Measurements from ENCODE around the gene ALG1L2.
"Not testable (repeated sequence)": the region's sequence is repeated elsewhere in the genome, so short reads cannot be mapped to it uniquely, and the experiment has no call there.

ALG1L2 gene

GRCh38 chr3:130081351-130081881, at the start of gene ALG1L2:
Gene ALG1L2, plus strand, starts transcription at chr3:130081831. Its CDS starts 186 bp downstream, at chr3:130082017.
- Histone ChIP-seq H3K27ac (ENCODE audit: low read length) (no peak within 1 kb of the TSS), H3K9me3 (ENCODE audit: control insufficient read depth in 1 of 2, low read length in 2 of 2) (no peaks in the 10 kb centered on the region), H3K27me3 (ENCODE audit: low read depth, low read length) (no peaks in the 10 kb centered on the region), H3K4me1 (ENCODE audit: control insufficient read depth in 1 of 2, insufficient read depth in 2 of 2, low read length in 2 of 2) (no peaks in the 10 kb centered on the region), H3K4me3 (ENCODE audit: low read depth in 1 of 2, low read length in 2 of 2) (no peak within 1 kb of the TSS), H3K36me3 (ENCODE audit: control insufficient read depth in 1 of 2, insufficient read depth in 2 of 2, low read length in 2 of 2) (no peaks in the 10 kb centered on the region)

DNA sequence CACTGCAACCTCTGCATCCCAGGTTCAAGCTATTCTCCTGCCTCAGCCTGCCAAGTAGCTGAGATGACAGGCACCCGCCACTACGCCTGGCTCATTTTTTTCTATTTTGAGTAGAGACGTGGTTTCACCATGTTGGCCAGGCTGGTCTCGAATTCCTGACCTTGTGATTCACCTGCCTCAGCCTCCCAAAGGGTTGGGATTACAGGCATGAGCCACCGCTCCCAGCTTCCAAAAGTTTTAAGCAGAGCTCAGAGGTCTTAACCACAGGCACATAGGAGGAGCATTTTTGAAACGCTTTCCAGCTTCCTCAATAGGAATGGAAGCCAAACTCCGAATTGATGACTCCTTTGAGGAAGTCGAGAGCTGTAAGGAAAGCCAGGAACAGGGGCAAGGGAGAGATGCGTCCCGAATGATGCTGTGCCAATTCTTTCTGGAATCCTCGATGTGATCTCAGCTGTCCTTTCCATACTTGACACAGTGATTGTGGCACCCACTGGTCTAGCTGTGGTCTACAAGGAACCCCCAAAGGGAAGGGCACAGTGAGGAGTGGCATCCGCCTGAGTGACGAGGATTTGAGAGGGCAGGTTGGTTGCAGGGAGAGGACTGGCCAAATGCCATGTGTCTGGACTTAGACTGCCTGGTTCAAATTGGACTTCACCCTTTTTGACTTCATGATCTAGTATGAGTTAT, 44.4 kb upstream of the ALG1L2 start:
- not testable (repeated sequence) for H3K9me3 ChIP-seq (ENCODE audit: control insufficient read depth in 1 of 2, low read length in 2 of 2); H3K27me3 ChIP-seq (ENCODE audit: low read depth, low read length); H3K4me1 ChIP-seq (ENCODE audit: control insufficient read depth in 1 of 2, insufficient read depth in 2 of 2, low read length in 2 of 2); H3K36me3 ChIP-seq (ENCODE audit: control insufficient read depth in 1 of 2, insufficient read depth in 2 of 2, low read length in 2 of 2); H3K4me3 ChIP-seq (ENCODE audit: low read depth in 1 of 2, low read length in 2 of 2); H3K27ac ChIP-seq (ENCODE audit: low read length)

- H3K36me3 ChIP-seq (ENCODE audit: control insufficient read depth in 1 of 2, insufficient read depth in 2 of 2, low read length in 2 of 2); H3K27me3 ChIP-seq (ENCODE audit: low read depth, low read length); H3K9me3 ChIP-seq (ENCODE audit: control insufficient read depth in 1 of 2, low read length in 2 of 2); H3K4me1 ChIP-seq (ENCODE audit: control insufficient read depth in 1 of 2, insufficient read depth in 2 of 2, low read length in 2 of 2); H3K27ac ChIP-seq (ENCODE audit: low read length); H3K4me3 ChIP-seq (ENCODE audit: low read depth in 1 of 2, low read length in 2 of 2): not testable (repeated sequence)
Observed at GRCh38 chr3:130042736-130043135, 38.9 kb upstream of the ALG1L2 start.

DNA sequence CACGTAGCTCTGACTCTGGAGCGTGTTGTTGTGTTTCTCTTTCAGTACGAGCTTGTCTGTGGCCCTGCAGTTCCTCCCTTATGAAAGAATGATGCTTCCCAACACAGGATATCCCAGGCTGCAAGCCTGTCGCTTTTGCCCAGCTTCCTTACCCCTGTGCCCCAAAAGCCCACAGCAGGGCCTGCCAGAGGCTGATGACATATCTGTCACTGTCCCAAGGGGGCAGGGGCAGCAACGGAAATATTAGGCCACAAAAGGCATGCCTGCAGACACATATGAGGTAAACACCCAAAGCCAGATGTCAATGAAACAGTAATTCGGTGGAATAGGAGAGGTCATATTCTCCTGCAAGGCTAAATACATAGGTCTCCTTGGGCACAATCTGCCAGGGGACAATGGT, 38.0 kb upstream of the ALG1L2 start:
- not testable (repeated sequence) for H3K9me3 ChIP-seq (ENCODE audit: control insufficient read depth in 1 of 2, low read length in 2 of 2); H3K4me1 ChIP-seq (ENCODE audit: control insufficient read depth in 1 of 2, insufficient read depth in 2 of 2, low read length in 2 of 2); H3K27me3 ChIP-seq (ENCODE audit: low read depth, low read length); H3K36me3 ChIP-seq (ENCODE audit: control insufficient read depth in 1 of 2, insufficient read depth in 2 of 2, low read length in 2 of 2); H3K27ac ChIP-seq (ENCODE audit: low read length); H3K4me3 ChIP-seq (ENCODE audit: low read depth in 1 of 2, low read length in 2 of 2)

- H3K27ac ChIP-seq (ENCODE audit: low read length) = no peak overlapping the region
- H3K9me3 ChIP-seq (ENCODE audit: control insufficient read depth in 1 of 2, low read length in 2 of 2) = no peaks in the 10 kb centered on the region
- no peaks in the 10 kb centered on the region for H3K27me3 ChIP-seq (ENCODE audit: low read depth, low read length)
- H3K4me1 ChIP-seq (ENCODE audit: control insufficient read depth in 1 of 2, insufficient read depth in 2 of 2, low read length in 2 of 2) = no peaks in the 10 kb centered on the region
- H3K4me3 ChIP-seq (ENCODE audit: low read depth in 1 of 2, low read length in 2 of 2) = no peak overlapping the region
- no peaks in the 10 kb centered on the region for H3K36me3 ChIP-seq (ENCODE audit: control insufficient read depth in 1 of 2, insufficient read depth in 2 of 2, low read length in 2 of 2)
Observed at GRCh38 chr3:130044370-130044769, 37.3 kb upstream of the ALG1L2 start.

- H3K4me1 ChIP-seq (ENCODE audit: control insufficient read depth in 1 of 2, insufficient read depth in 2 of 2, low read length in 2 of 2) = no peaks in the 10 kb centered on the region
- no peak overlapping the region for H3K27ac ChIP-seq (ENCODE audit: low read length)
- no peak overlapping the region for H3K4me3 ChIP-seq (ENCODE audit: low read depth in 1 of 2, low read length in 2 of 2)
- H3K27me3 ChIP-seq (ENCODE audit: low read depth, low read length) = no peaks in the 10 kb centered on the region
- no peaks in the 10 kb centered on the region for H3K36me3 ChIP-seq (ENCODE audit: control insufficient read depth in 1 of 2, insufficient read depth in 2 of 2, low read length in 2 of 2)
- no peaks in the 10 kb centered on the region for H3K9me3 ChIP-seq (ENCODE audit: control insufficient read depth in 1 of 2, low read length in 2 of 2)
Observed at GRCh38 chr3:130048726-130049125, 32.9 kb upstream of the ALG1L2 start.

DNA sequence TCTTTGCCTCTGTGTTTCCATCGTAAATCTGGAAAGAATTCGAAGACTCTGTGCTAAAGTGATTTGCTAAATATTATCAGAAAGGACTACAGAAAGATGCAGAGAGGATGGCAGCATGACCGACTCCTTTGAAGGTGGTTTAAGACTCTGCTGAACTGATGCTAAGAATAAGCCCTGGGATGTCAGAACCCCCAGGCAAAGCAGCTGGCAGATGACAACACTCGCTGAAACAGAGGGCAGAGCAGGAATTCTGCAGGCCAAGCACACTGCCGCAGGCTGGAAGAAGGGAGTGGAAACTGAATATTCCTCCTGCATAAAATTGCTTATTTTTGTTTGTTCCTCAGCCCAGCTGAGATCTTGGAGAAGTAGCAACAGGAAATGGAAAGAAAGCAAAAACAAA, 29.3 kb upstream of the ALG1L2 start:
- H3K27ac ChIP-seq (ENCODE audit: low read length) = not testable (repeated sequence)

DNA sequence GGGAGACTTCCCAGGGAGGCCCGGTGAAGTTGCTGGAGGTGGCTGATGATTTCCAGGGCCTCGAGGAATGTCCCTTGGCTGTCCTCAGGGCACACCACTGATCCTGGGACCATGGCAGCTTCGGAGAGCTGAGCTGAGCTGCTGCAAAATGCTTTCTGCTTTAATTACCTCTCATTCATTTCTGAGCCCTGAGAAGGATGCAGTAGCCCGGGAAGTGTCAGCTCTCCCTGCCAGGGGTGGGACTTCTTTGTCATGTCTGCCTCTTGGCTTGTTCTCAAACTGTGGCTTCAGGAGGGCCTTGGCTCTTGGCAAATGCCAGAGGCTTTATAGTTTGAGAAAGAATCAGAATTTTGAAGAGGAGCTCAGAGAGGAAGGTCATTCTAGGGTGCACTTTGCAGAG, 28.7 kb upstream of the ALG1L2 start:
- H3K4me1 ChIP-seq (ENCODE audit: control insufficient read depth in 1 of 2, insufficient read depth in 2 of 2, low read length in 2 of 2); H3K9me3 ChIP-seq (ENCODE audit: control insufficient read depth in 1 of 2, low read length in 2 of 2): not testable (repeated sequence)

More for the DNA sequence above, 29.3 kb upstream of the ALG1L2 start:
- not testable (repeated sequence) for H3K4me3 ChIP-seq (ENCODE audit: low read depth in 1 of 2, low read length in 2 of 2); H3K36me3 ChIP-seq (ENCODE audit: control insufficient read depth in 1 of 2, insufficient read depth in 2 of 2, low read length in 2 of 2); H3K4me1 ChIP-seq (ENCODE audit: control insufficient read depth in 1 of 2, insufficient read depth in 2 of 2, low read length in 2 of 2); H3K27me3 ChIP-seq (ENCODE audit: low read depth, low read length); H3K9me3 ChIP-seq (ENCODE audit: control insufficient read depth in 1 of 2, low read length in 2 of 2)

DNA sequence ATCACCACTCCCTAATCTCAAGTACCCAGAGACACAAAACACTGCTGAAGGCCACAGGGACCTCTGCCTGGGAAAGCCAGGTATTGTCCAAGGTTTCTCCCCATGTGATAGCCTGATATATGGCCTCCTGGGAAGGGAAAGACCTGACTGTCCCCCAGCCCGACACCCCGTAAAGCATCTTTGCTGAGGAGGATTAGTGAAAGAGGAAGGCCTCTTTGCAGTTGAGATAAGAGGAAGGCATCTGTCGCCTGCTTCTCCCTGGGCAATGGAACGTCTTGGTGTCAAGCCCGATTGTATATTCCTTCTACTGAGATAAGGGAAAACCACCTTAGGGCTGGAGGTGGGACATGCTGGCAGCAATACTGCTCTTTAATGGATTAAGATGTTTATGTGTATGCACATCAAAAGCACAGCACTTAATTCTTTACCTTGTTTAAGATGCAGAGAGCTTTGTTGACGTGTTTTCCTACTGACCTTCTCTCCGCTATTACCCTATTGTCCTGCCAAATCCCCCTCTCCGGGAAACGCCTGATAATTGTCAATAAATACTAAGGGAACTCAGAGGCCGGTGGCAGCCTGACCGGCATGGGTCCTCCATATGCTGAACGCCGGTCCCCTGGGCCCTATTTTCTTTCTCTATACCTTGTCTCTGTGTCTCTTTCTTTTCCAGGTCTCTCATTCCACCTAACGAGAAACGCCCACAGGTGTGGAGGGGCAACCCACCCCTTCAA, 23.9 kb upstream of the ALG1L2 start:
- not testable (repeated sequence) for H3K4me3 ChIP-seq (ENCODE audit: low read depth in 1 of 2, low read length in 2 of 2); H3K36me3 ChIP-seq (ENCODE audit: control insufficient read depth in 1 of 2, insufficient read depth in 2 of 2, low read length in 2 of 2); H3K27me3 ChIP-seq (ENCODE audit: low read depth, low read length); H3K4me1 ChIP-seq (ENCODE audit: control insufficient read depth in 1 of 2, insufficient read depth in 2 of 2, low read length in 2 of 2); H3K9me3 ChIP-seq (ENCODE audit: control insufficient read depth in 1 of 2, low read length in 2 of 2); H3K27ac ChIP-seq (ENCODE audit: low read length)

More for the DNA sequence above, 28.7 kb upstream of the ALG1L2 start:
- H3K27ac ChIP-seq (ENCODE audit: low read length); H3K36me3 ChIP-seq (ENCODE audit: control insufficient read depth in 1 of 2, insufficient read depth in 2 of 2, low read length in 2 of 2); H3K4me3 ChIP-seq (ENCODE audit: low read depth in 1 of 2, low read length in 2 of 2); H3K27me3 ChIP-seq (ENCODE audit: low read depth, low read length): not testable (repeated sequence)

DNA sequence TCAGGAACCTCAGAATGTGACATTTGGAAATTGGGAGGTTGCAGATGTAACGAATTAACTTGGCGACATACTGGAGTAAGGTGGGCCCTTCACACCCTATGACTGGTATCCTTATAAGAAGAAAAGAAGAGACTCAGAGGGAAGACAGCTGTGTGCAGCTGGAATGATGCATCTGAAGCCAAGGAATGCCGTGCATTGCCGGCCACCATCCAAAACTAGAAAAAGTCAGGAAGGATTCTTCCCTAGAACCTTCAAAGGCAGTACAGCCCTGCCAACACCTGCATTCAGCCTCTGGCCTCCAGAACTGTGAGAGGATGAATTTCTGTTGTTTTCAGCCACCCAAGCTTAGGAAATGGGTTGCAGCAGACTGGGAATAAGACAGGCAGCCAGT, 23.4 kb upstream of the ALG1L2 start:
- not testable (repeated sequence) for H3K9me3 ChIP-seq (ENCODE audit: control insufficient read depth in 1 of 2, low read length in 2 of 2); H3K4me1 ChIP-seq (ENCODE audit: control insufficient read depth in 1 of 2, insufficient read depth in 2 of 2, low read length in 2 of 2); H3K27ac ChIP-seq (ENCODE audit: low read length); H3K36me3 ChIP-seq (ENCODE audit: control insufficient read depth in 1 of 2, insufficient read depth in 2 of 2, low read length in 2 of 2); H3K27me3 ChIP-seq (ENCODE audit: low read depth, low read length); H3K4me3 ChIP-seq (ENCODE audit: low read depth in 1 of 2, low read length in 2 of 2)

GRCh38 chr3:130058716-130059115, 22.9 kb upstream of the ALG1L2 start:
- H3K27me3 ChIP-seq (ENCODE audit: low read depth, low read length); H3K36me3 ChIP-seq (ENCODE audit: control insufficient read depth in 1 of 2, insufficient read depth in 2 of 2, low read length in 2 of 2); H3K9me3 ChIP-seq (ENCODE audit: control insufficient read depth in 1 of 2, low read length in 2 of 2); H3K4me1 ChIP-seq (ENCODE audit: control insufficient read depth in 1 of 2, insufficient read depth in 2 of 2, low read length in 2 of 2); H3K4me3 ChIP-seq (ENCODE audit: low read depth in 1 of 2, low read length in 2 of 2); H3K27ac ChIP-seq (ENCODE audit: low read length): not testable (repeated sequence)

GRCh38 chr3:130059162-130059561, 22.5 kb upstream of the ALG1L2 start:
- not testable (repeated sequence) for H3K36me3 ChIP-seq (ENCODE audit: control insufficient read depth in 1 of 2, insufficient read depth in 2 of 2, low read length in 2 of 2); H3K9me3 ChIP-seq (ENCODE audit: control insufficient read depth in 1 of 2, low read length in 2 of 2); H3K27me3 ChIP-seq (ENCODE audit: low read depth, low read length); H3K27ac ChIP-seq (ENCODE audit: low read length); H3K4me1 ChIP-seq (ENCODE audit: control insufficient read depth in 1 of 2, insufficient read depth in 2 of 2, low read length in 2 of 2); H3K4me3 ChIP-seq (ENCODE audit: low read depth in 1 of 2, low read length in 2 of 2)
